ENCODE measurements around the gene UNC5C.

UNC5C gene

DNA sequence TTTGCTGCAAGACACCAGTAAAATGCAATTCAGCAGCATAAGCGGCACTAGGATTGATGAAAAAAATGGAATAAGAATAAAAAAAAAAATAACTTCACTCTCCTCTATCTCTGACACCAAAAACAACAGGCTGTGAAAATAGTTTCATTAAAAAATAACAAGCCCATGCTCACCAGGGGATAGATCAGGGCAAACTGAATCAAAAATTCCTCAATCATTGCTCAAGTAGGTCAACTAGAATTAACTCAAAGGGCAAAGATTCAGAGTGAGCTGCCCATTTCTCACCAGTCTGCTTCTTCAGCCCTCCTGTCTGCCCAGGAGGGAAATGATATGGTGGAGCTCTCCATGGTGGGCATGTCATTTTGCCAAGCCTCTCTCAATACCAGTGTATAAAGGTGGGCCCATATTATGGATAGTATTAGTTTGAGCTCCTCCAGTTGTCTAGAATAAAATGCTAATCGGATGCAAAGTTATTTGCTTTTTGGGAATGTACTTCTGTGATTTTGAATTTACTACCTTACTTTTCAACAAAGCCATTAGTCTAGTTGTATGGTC lies 153.9 kb downstream of the UNC5C start:
- TF ChIP-seq, protein P1, sequence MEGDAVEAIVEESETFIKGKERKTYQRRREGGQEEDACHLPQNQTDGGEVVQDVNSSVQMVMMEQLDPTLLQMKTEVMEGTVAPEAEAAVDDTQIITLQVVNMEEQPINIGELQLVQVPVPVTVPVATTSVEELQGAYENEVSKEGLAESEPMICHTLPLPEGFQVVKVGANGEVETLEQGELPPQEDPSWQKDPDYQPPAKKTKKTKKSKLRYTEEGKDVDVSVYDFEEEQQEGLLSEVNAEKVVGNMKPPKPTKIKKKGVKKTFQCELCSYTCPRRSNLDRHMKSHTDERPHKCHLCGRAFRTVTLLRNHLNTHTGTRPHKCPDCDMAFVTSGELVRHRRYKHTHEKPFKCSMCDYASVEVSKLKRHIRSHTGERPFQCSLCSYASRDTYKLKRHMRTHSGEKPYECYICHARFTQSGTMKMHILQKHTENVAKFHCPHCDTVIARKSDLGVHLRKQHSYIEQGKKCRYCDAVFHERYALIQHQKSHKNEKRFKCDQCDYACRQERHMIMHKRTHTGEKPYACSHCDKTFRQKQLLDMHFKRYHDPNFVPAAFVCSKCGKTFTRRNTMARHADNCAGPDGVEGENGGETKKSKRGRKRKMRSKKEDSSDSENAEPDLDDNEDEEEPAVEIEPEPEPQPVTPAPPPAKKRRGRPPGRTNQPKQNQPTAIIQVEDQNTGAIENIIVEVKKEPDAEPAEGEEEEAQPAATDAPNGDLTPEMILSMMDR (IDR thresholded peaks at IDR 0.05; ENCODE audit: low read depth, low read length, missing control alignments) = no peak
- H3K4me3 ChIP-seq (replicated peaks; ENCODE audit: low read depth, low read length) = no peak overlapping the region

DNA sequence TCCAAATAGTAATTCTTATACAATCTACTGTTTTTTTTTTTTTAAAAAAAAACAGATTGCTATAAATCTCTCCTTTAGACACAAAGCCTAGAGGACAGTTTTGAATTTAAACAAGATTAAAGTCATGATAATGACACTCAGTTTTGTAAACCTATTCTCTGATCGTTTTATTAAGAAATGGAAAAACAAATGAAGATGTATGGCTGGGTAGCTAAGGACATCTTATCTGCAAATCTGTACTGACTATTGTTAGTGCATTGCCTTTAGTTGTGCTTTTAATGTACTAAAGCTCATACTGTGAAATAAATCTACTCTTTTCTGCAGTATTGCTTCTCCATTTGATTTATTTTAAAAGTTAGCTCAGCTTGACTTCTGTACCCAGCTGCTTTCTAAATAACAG lies 155.0 kb downstream of the UNC5C start:
- no peak overlapping the region for H3K4me3 ChIP-seq (replicated peaks; ENCODE audit: low read depth, low read length)
- TF ChIP-seq, protein P1 (IDR thresholded peaks at IDR 0.05; ENCODE audit: low read depth, low read length, missing control alignments) = no peak
- no peak for DNase-seq (ENCODE audit: extremely low read depth, low read depth)

More for the DNA sequence above, 153.9 kb downstream of the UNC5C start:
- DNase-seq (ENCODE audit: extremely low read depth, low read depth) = no peak

DNA sequence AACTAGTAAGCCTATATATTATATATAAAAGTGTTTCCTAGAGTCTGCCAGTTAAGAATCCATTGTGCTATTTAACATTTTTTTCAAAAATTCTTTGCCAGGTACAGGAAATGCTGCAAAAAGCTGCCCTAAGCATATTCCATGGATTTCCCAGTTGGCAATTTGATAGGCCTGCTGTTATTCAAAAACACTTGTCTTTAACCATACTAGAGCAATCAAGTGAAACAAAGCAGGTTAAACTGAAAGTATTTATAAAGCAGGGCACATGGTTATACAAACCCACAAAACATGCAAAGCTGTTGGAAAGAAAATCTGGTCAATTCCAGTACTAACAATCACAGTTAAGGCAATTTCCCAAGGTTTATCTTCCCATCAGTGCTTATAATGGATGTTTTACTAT lies 159.9 kb downstream of the UNC5C start:
- TF ChIP-seq, protein P1 (IDR thresholded peaks at IDR 0.05; ENCODE audit: low read depth, low read length, missing control alignments) = no peak
- DNase-seq (ENCODE audit: extremely low read depth, low read depth) = no peak
- H3K4me3 ChIP-seq (replicated peaks; ENCODE audit: low read depth, low read length) = no peak overlapping the region

DNA sequence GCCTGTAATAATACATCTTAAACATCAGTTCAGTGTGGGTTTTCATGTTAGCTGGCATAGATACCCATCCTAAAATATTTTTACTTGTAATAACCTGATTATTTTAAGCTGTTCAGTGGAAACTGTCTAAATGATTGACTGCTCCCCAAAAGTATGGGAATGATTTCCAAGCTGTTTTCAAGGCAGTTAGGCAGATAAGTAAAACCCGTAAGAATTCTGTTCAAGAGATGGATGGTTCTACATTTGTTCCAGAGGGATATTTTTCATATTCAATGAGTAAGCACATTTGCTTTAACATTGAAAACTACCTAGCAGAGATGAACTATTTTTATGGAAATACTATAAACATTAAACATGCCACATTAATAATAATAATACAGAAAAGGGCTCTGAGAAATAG lies 161.1 kb downstream of the UNC5C start:
- no peak for DNase-seq (ENCODE audit: extremely low read depth, low read depth)
- TF ChIP-seq, protein P1 (IDR thresholded peaks at IDR 0.05; ENCODE audit: low read depth, low read length, missing control alignments) = no peak

DNA sequence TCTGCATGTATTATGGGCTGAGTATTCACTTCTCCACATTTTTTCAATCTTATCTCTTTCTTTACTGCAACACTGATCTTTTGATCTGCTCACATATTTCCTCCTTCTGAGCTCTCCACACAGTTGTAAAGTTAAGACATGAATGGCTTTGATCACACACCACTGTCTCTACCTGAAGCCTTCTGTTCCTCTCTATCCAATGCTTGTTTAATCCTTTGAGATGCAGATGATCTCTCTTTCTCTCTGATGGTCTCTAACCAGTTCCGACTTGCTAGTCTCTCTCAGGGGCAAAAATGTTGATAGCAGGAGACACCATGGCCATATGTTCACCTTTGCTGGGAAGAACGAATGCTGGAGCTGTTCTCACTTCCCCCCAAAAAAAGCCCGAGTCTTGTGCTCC lies 162.4 kb downstream of the UNC5C start:
- DNase-seq (ENCODE audit: extremely low read depth, low read depth) = no peak
- TF ChIP-seq, protein P1 (IDR thresholded peaks at IDR 0.05; ENCODE audit: low read depth, low read length, missing control alignments) = no peak
- no peak overlapping the region for H3K4me3 ChIP-seq (replicated peaks; ENCODE audit: low read depth, low read length)

More for the DNA sequence above, 161.1 kb downstream of the UNC5C start:
- no peak overlapping the region for H3K4me3 ChIP-seq (replicated peaks; ENCODE audit: low read depth, low read length)

DNA sequence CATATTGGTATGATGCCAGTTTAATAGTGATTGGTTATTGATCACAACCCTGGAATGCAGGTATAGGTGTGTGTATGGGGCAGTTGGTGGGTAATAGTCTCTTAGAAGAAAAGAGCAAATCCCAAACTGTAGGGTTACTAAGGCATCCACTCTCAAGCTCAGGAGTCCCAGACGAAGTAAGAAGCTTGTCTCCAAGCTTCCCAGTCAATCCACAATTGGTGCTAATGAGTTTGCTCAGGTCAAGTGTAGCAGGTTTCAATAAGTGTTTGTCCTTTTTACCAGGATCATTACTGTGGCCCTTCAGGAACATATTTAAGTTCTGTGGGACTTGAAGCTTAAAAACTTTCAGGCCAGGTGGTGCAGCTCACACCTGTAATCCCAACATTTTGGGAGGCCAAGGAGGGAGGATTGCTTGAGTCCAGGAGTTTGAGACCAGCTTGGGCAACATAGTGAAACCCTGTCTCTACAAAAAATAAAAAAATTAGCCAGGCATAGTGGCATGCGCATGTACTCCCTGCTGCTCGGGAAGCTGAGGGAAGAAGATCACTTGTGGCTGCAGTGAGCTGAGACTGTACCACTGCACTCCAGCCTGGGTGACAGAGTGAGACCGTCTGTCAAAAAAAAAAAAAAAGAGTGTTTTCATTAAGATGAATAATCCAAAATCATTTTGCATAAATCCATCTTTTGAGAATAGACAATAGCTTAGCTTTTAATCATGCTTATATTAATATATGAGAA lies 166.8 kb downstream of the UNC5C start:
- no peak overlapping the region for H3K4me3 ChIP-seq (replicated peaks; ENCODE audit: low read depth, low read length)
- DNase-seq (ENCODE audit: extremely low read depth, low read depth) = no peak
- TF ChIP-seq, protein P1 (IDR thresholded peaks at IDR 0.05; ENCODE audit: low read depth, low read length, missing control alignments) = no peak
